Neuron (in vitro differentiated cells): ENCODE measurements around the gene ATP2B2.
A peak's percentile ranks its signal among the peaks of the same experiment; 100 is the strongest.

Experiments used
- H2AFZ ChIP-seq: one replicate; pipeline ENCODE4 v1.6.1; 2013; ENCODE audit warnings: low read depth, mild to moderate bottlenecking, inconsistent platforms, low read length, moderate library complexity
- H3K27me3 ChIP-seq: one replicate; pipeline ENCODE4 v1.6.1; 2013; ENCODE audit warnings: low read length; ENCODE audit not compliant: insufficient read depth
- H3K36me3 ChIP-seq: one replicate; pipeline ENCODE4 v1.6.1; 2013; ENCODE audit warnings: low read length; ENCODE audit not compliant: insufficient read depth
- H3K4me1 ChIP-seq: one replicate; pipeline ENCODE4 v1.6.1; 2013; ENCODE audit warnings: low read length; ENCODE audit not compliant: insufficient read depth
- H3K4me3 ChIP-seq: 2 replicates; pipeline ENCODE4 v1.5.1; 2013; ENCODE audit warnings: mild to moderate bottlenecking, low read length, moderate library complexity
- H3K9me3 ChIP-seq: one replicate; pipeline ENCODE4 v1.6.1; 2013; ENCODE audit warnings: low read length

The ATP2B2 gene

GRCh38 chr3:10335190-10335738, 170.1 kb downstream of the ATP2B2 start:
- H3K4me3 ChIP-seq, result no peak overlapping the region
- H3K9me3 ChIP-seq, result no peaks in the 10 kb centered on the region
- peaks cover 4% of the 10 kb centered on the region for H3K4me1 ChIP-seq
- no peaks in the 10 kb centered on the region for H3K36me3 ChIP-seq
- H3K27me3 ChIP-seq, result peaks cover 15% of the 10 kb centered on the region
- H2AFZ ChIP-seq, result no peak overlapping the region

DNA sequence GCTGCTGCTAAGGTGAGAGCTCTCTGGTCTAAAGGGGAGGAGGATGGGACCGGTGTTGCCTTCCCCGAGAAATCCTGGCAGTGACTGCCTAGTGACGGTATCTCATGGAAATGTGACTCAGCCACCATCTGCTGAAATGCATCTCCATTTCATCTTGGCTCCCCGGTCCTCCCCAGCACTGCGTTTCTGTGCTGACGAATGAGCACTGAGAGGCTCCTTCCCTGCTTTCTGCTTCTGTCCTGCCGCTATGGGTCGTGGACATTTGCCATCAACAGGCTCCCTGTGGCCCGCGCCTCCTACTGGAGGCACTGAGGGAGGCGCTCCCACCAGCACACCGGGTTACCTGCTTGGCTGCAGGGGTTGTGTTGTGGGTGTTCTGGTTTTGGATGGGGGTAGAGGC, 170.9 kb downstream of the ATP2B2 start:
- Histone ChIP-seq H3K4me3 (no peak overlapping the region), H2AFZ (no peak overlapping the region), H3K27me3 (peaks cover 14% of the 10 kb centered on the region), H3K9me3 (no peaks in the 10 kb centered on the region), H3K4me1 (peaks cover 4% of the 10 kb centered on the region), H3K36me3 (no peaks in the 10 kb centered on the region)

- Histone ChIP-seq H3K27me3 (peaks cover 14% of the 10 kb centered on the region), H2AFZ (no peak overlapping the region), H3K4me1 (peaks cover 4% of the 10 kb centered on the region), H3K36me3 (no peaks in the 10 kb centered on the region), H3K9me3 (no peaks in the 10 kb centered on the region), H3K4me3 (no peak overlapping the region)
Measured at GRCh38 chr3:10334042-10334441, 171.3 kb downstream of the ATP2B2 start.

DNA sequence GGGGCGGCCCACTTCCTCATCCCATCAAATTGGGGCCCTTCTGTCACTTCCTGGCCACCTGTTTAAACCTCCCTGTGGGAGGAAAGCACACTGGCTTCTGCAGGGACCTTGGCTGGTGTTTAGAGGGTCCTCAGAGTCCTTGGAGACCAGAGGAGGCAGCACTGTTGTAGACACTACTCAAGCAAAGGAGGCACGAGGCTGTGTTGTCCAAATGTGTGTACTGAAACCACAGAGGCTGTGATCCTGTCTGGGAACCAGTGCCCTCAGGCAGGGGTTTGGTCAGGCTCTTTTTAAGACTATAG, 172.1 kb downstream of the ATP2B2 start:
- Histone ChIP-seq H3K9me3 (no peaks in the 10 kb centered on the region), H3K4me3 (no peak overlapping the region), H3K36me3 (no peaks in the 10 kb centered on the region), H2AFZ (no peak overlapping the region), H3K27me3 (peaks cover 21% of the 10 kb centered on the region), H3K4me1 (peaks cover 4% of the 10 kb centered on the region)

DNA sequence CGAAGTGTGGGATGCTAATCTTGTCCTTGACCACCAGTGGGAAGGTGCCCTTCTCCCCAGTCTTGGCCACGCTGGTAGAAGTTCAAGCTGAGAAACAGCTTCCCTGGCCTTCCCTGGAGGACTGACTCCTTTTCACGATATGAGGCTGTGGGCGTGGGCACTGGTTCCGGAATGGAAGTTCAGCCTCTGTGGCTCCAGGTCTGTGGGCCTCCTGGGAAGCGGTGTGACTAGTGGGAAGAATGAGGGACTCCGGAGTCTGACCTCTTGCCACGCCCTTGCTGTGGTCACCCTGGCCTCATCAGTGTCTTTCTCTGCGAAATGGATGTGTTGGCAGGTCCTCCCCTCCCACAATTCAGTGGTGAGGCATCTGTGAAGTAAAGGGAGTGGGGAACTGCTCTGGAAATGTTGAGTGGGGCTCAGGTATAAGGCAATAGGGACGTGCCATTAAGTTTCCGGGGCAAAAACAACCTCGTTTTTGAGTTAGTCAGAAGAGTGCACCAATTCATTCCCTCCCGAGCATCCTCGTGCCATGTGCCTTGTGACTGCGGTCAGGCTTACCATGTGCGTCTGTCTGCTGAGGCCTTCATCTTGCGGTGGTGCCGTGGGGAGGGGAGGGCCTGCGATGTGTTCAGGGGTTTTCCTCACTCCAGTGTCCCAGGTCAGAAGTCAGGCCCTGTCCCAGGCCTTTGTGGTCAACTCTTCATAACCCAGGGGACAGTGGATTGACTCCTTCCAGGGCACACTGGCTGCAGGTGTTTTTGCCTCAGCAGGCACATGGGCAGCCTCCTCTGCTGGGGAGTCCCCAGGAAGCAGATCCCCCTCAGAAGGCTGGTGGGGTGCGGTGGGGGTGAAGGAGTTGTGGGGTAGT, 172.7 kb downstream of the ATP2B2 start:
- no peak overlapping the region for H2AFZ ChIP-seq
- H3K9me3 ChIP-seq, result no peaks in the 10 kb centered on the region
- no peaks in the 10 kb centered on the region for H3K36me3 ChIP-seq
- H3K4me1 ChIP-seq, result peaks cover 4% of the 10 kb centered on the region
- no peak overlapping the region for H3K4me3 ChIP-seq
- peaks cover 24% of the 10 kb centered on the region for H3K27me3 ChIP-seq

DNA sequence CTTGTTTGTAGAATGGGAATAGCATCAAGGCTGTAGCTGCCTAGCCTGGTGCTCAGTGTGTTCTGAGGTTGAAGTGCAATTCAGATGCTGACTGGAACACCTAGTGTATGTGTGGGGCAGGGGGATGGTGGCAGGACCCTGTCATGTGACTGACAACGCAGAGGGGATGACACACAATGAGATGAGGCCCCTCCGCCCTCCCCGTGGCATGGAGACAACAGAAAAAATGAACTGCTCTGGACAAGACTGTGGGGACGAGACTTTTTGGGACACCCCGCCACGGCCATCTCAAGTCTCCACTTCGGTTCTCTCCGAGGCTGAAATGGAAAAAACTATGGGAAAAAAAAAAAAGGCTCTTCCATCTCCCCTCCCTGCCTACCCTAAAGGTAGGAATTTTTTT, 174.1 kb downstream of the ATP2B2 start:
- no peaks in the 10 kb centered on the region for H3K36me3 ChIP-seq
- peaks cover 4% of the 10 kb centered on the region for H3K4me1 ChIP-seq
- H3K9me3 ChIP-seq, result no peaks in the 10 kb centered on the region
- no peak overlapping the region for H3K4me3 ChIP-seq
- H2AFZ ChIP-seq, result no peak overlapping the region
- H3K27me3 ChIP-seq, result peaks cover 36% of the 10 kb centered on the region

- H3K4me3 ChIP-seq, result no peak overlapping the region
- peaks cover 4% of the 10 kb centered on the region for H3K4me1 ChIP-seq
- H3K9me3 ChIP-seq, result no peaks in the 10 kb centered on the region
- H3K36me3 ChIP-seq, result no peaks in the 10 kb centered on the region
- peaks cover 42% of the 10 kb centered on the region for H3K27me3 ChIP-seq
- no peak overlapping the region for H2AFZ ChIP-seq
Measured at GRCh38 chr3:10330319-10330718, 175.1 kb downstream of the ATP2B2 start.

DNA sequence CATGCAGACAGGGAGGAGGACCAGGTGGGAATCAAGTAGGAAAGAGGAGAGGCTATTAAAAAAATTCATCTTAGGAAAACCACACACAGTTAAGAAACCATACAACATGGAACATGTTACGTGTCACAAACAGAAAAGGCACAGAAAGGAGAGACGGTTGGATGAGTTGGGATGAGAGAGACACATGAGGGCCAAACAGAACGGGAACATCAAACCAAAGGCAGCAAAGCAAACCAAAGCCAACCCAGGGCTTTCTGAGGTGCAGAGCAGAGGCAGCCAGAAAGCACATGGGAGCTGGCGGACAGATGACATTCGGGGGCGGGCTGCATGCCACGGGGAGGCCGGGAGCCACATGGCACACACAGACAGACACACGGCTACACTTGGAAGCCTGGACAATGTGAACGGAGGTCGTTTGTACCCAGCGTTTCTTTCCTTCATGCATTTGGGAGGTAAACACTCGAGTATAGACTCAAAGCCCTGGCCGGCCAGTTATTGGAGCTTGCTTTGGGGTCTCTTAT, 175.8 kb downstream of the ATP2B2 start:
- Histone ChIP-seq H3K9me3 (no peaks in the 10 kb centered on the region), H3K27me3 (peaks cover 45% of the 10 kb centered on the region), H3K4me1 (peaks cover 4% of the 10 kb centered on the region), H3K36me3 (no peaks in the 10 kb centered on the region), H2AFZ (no peak overlapping the region), H3K4me3 (no peak overlapping the region)

DNA sequence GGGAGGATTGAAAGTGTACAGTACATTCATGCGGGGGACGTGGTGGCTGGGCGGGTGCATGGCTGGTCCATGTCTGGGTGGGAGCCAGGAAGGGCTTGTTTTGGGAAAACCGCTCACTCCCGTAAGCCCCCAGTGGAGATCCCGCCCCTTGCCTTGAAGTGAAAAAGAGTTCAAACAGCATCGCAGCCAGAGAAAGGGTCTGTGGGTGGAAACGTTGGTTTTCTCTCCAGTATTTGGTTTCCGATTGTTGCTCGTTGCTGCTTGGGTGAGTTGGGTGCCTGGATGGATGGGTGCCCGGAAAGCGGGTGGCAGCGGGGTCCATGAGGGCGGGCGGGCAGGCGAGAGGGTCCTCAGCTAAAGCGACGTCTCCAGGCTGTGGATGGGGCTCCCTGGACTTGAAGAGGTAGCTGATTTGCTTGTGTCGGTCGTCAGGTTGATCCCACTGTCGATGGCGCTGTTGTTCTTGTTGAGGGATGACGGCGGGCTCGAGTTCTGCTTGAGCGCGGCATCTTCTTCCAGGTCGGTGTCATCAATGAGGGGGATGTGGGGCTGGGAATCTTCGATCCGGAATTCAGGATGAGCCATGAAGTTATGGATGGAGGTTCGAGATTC, 176.8 kb downstream of the ATP2B2 start:
- Histone ChIP-seq H3K4me3 (no peak overlapping the region), H3K27me3 (peaks cover 45% of the 10 kb centered on the region), H3K36me3 (no peaks in the 10 kb centered on the region), H3K4me1 (no peaks in the 10 kb centered on the region), H3K9me3 (no peaks in the 10 kb centered on the region), H2AFZ (no peak overlapping the region)

DNA sequence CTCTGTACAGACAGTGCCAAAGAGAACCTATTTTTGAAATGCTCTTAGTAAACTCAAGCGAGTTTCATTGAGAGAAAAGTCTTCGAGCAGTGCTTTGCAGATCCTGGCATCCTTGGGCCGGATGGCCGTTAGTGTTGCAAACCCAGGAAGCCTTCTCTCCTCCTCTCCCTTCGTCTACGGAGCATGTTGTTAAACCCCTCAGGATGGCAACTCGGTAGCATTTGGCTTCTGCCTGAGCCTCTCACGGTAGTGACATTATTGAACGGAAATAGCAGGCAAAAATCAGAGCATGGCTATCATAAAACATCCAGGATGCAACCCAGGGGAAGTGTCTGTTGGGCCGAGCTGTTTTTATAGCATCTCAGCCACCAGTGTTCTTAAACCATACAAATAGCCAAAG, 177.8 kb downstream of the ATP2B2 start:
- Histone ChIP-seq H3K4me1 (no peaks in the 10 kb centered on the region), H3K36me3 (no peaks in the 10 kb centered on the region), H3K27me3 (peaks cover 41% of the 10 kb centered on the region), H3K9me3 (no peaks in the 10 kb centered on the region), H3K4me3 (no peak overlapping the region), H2AFZ (no peak overlapping the region)

- H3K9me3 ChIP-seq, result no peaks in the 10 kb centered on the region
- no peak overlapping the region for H2AFZ ChIP-seq
- H3K27me3 ChIP-seq, result peaks cover 17% of the 10 kb centered on the region
- H3K36me3 ChIP-seq, result peaks cover 17% of the 10 kb centered on the region
- no peak overlapping the region for H3K4me3 ChIP-seq
- peaks cover 12% of the 10 kb centered on the region for H3K4me1 ChIP-seq
Measured at GRCh38 chr3:10322352-10322710, 183.1 kb downstream of the ATP2B2 start.

GRCh38 chr3:10321630-10322351, 183.6 kb downstream of the ATP2B2 start:
- Histone ChIP-seq H2AFZ (no peak overlapping the region), H3K9me3 (no peaks in the 10 kb centered on the region), H3K4me1 (peaks cover 12% of the 10 kb centered on the region), H3K36me3 (peaks cover 22% of the 10 kb centered on the region), H3K27me3 (peaks cover 14% of the 10 kb centered on the region), H3K4me3 (no peak overlapping the region)

- peaks cover 36% of the 10 kb centered on the region for H3K36me3 ChIP-seq
- H3K4me3 ChIP-seq, result peak overlapping the region; percentile 97
- H3K4me1 ChIP-seq, result peaks cover 12% of the 10 kb centered on the region
- H3K27me3 ChIP-seq, result peaks cover 3% of the 10 kb centered on the region
- no peaks in the 10 kb centered on the region for H3K9me3 ChIP-seq
- H2AFZ ChIP-seq, result peak overlapping the region; percentile 52
Measured at GRCh38 chr3:10320320-10320677, 185.1 kb downstream of the ATP2B2 start.
